ENCODE measurements around the gene SLC24A3.

DNA sequence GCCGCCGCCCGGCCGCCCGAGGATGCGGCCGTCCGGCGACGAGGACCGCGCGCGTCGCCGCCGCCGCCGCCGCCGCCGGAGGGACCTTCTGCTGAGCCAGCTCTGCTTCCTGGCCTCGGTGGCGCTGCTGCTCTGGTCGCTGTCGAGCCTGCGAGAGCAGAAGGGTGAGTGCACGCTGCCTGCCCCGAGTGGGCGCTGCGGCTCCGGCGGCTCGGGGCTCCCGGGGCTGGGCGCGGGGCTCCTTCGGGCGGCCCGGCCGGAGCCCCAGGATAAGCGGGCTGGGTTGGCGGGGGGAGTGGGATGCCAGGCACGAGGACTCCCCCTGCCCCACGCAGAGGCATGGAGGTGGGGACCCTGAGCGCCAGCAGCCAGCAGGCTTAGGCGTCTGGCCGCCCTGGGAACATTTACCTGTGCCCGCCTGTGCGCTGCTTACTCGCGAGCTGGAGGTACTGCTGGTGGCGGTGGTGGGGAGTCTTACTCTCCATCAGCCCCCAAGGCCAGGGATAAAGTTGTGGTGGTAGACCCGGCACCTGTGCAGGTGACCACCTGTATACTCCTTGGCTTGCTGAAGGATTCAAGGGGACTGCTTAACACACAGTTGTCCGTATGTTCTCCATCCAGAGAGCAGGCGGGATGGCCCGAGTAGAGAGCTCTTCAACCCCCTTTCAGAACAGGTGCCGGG, 520 bp downstream of the SLC24A3 start:
- TF ChIP-seq, protein P1, sequence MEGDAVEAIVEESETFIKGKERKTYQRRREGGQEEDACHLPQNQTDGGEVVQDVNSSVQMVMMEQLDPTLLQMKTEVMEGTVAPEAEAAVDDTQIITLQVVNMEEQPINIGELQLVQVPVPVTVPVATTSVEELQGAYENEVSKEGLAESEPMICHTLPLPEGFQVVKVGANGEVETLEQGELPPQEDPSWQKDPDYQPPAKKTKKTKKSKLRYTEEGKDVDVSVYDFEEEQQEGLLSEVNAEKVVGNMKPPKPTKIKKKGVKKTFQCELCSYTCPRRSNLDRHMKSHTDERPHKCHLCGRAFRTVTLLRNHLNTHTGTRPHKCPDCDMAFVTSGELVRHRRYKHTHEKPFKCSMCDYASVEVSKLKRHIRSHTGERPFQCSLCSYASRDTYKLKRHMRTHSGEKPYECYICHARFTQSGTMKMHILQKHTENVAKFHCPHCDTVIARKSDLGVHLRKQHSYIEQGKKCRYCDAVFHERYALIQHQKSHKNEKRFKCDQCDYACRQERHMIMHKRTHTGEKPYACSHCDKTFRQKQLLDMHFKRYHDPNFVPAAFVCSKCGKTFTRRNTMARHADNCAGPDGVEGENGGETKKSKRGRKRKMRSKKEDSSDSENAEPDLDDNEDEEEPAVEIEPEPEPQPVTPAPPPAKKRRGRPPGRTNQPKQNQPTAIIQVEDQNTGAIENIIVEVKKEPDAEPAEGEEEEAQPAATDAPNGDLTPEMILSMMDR (IDR thresholded peaks at IDR 0.05): peak; percentile 45
- no peak for TF ChIP-seq ZFX (IDR thresholded peaks at IDR 0.05; ENCODE audit: borderline replicate concordance)
